HG02970 (cell line): ENCODE results near the gene GYPA.
"Not testable (repeated sequence)": the region's sequence is repeated elsewhere in the genome, so short reads cannot be mapped to it uniquely, and the experiment has no call there.

Source experiments
- ATAC-seq: cut with Tn5 transposase; IDR thresholded peaks from one replicate; pipeline ENCODE4 v1.9.1; 2021; ENCODE audit warnings: mild to moderate bottlenecking, moderate library complexity, moderate number of reproducible peaks; ENCODE audit not compliant: unreplicated experiment, low FRiP score

GYPA gene

DNA sequence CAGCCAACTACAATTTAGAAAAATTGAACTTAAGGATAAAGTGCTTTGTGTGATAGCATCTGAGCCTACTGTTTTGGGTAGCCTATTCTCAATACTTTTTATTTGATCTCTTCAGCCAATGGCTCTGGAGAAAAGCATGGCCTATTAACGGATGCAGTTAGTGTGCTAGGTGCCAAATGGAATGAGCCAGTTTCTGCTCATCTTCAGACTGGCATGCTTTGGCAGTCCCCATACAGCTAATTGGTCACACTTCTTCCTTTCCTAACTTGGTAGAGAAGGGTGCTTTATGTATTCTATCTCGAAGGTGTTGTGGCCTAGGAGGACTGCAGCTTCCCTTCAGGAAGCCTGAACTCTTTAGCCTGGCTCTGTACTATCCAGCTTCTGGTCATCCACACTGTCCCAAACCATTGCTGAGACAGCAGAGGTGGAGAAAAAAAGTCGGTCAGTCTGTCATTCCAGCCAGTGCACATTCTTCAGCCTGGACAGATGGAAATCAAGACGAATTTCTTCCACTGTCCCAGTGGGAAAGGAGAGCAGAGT, 11.1 kb downstream of the GYPA start:
- not testable (repeated sequence) for ATAC-seq

DNA sequence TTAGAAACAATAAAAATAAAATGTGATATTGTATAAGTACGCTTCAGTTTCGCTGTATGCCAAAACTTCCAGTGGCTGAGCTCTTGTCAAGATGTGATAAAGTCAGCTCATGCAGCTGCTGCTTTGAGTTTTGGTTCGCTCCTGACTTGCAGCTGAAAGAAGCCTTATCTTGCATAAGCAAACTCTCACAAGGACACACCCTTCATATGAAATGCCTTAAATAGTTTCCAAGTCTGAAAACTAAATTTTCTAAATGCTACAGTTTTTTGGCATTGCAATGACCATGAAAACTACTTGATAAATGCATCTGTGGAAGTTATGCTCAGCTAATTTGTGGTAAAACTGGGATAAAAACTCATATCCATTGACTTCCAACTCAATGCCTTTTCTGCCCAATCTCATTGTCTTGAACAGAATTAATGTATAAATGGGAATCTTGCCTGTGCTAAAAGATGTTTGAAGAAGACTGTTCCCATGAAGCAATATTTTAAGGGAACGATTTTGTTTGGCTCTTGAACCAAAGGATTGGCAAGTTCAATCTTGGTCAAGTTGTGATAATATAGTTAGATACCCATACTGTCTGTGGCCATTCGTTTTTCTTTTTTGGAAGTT, 11.7 kb downstream of the GYPA start:
- not testable (repeated sequence) for ATAC-seq

DNA sequence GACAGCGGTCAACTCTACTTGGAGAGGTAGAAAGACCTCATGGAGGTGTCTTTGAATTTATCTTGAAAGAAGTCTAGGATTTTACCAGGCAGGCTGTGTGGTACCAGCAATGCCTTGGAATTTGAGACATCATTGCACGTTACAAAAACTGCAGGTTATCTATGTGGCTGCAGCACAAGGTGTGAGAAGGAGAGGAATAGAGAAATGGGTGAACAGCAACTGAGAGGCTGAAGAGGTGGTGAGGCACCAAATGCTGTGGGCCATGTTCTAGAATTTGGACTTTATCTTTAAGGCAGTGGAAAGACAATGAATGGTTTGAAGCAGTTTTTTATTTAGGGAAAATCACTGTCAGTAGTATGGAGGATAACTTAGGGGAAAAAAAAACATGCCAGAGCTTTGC, 15.4 kb downstream of the GYPA start:
- ATAC-seq: not testable (repeated sequence)

DNA sequence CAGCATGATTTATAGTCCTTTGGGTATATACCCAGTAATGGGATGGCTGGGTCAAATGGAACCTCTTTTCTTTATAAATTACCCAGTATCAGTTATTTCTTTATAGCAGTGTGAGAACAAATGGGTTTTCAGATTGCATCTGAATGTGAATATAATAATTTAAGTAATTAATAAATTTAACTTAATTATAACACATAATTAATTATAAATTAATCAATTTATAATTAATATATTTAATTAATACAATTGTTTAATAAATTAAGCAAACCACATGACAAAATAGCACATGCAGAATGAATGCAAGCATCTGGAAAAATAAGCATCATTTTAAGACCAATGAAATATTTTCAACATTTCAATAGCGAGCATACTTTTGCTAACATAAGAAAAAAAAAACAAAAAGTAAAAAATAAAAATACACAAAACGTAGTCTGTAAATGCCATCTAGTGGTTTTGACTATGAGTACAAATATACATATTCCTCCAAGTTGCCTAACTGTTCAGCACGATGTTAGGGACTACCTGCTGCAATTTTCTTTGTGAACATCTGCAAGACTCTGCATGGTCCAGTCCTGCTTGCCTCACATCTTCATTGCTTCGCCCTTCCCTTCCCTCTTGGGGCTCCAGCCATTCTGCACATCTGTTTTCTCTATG, 16.4 kb downstream of the GYPA start:
- ATAC-seq: not testable (repeated sequence)

DNA sequence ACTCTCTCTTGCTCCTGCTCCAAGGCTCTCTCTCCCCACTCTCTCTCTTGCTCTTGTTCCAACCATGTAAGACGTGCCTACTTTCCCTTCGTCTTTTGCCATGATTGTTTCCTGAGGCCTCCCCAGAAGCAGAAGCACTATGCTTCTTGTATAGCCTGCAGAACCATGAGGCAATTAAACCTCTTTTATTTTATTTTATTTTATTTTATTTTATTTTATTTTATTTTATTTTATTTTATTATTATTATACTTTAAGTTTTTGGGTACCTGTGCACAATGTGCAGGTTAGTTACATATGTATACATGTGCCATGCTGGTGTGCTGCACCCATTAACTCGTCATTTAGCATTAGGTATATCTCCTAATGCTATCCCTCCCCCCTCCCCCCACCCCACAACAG, 17.2 kb downstream of the GYPA start:
- ATAC-seq: not testable (repeated sequence)

DNA sequence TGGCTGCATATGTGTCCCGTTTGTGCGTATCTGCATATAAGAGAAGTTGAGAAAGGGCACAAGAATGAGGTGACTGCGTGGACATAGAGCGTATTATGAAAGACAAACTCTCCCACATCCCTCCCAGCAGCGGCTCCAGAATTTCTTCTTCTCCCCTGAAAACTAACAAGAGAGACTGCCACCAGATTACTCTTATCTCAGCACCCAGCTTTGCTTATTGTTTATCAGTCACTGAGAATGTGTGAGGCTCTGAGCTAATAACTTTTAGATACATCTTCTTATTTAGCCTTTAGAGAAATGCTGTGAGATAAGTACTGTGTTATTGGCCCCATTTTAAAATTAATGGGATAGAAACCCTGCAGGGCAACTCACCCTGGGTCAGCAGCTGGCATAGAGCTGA, 20.8 kb downstream of the GYPA start:
- ATAC-seq: not testable (repeated sequence)

DNA sequence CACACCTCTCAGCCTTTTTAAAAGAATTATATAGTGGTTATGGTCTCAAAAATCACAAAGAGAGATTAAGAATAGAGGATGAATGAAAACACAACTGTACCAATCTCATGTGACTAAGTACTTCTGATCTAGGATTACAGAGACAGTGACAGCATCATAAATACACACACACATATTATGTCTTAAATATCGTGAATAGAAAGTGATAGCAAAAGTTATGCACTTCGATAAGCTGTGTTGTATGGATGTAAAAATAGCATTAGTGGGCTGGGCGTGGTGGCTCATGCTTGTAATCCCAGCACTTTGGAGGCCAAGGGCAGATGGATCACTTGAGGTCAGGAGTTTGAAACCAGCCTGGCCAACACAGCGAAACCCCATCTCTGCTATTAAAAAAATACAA, 25.0 kb downstream of the GYPA start:
- no peak for ATAC-seq

DNA sequence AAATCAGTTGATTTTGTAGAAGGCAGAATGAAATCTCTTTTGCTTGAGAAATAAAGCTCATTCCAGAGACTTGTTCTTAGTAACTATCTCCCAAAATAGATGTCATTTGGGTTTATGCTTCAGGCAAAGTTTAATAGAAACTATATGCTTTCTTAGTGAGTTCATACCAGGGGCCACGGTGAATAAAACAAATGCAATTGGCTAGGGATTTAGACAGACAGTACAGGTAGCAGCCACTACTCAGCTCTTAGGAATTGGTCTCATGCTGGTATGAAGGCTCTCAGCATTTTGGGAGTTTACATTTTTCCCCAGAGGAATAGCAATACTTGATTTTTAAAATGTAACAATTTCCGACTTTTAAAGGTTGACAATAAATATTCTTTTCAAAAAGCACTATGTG, 27.0 kb downstream of the GYPA start:
- no peak for ATAC-seq

DNA sequence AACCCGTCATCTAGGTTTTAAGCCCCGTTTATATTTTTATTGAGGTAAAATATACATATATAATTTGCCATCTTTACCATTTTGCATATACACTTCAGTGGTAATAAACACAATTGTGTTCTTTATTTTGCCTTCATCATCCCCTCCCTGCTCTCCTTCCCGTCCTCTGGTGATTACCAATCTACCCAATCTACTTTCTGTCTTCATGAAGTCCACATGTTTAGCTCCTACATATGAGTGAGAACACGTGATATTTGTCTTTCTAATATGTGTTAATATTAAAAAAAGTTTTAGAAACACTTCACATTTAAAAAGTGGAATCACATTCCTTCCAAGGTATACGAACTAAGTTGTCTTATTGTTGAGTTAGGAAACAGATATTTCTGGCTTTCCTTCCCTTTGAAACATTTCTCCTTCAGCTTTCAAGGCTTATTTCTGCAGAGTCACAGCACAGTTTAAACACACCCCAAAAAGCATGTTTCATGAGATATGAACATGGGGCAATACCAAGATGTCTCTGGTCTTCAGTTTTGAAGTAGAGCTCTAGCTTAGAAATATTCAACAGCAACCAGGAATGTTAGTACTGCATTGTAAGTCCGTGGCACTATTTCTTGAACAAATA, 35.9 kb downstream of the GYPA start:
- ATAC-seq: no peak

DNA sequence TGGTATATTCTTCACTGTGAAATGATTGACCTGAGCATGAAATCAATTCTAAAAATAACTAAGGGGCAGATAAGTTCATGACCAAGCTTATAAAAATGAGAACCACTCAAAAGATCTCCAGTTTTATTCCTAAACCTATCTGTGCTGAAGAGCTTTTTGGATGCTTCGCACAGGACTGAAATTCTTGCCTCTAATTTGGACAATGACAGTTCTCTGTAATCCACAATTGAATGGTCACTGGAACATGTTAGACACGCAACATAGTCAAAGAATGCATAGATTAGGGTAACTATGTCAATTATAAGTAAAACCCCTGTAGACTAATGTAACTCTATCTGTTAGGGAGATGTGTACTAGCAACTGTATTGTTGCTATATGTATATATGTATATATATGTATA, 42.7 kb downstream of the GYPA start:
- not testable (repeated sequence) for ATAC-seq

DNA sequence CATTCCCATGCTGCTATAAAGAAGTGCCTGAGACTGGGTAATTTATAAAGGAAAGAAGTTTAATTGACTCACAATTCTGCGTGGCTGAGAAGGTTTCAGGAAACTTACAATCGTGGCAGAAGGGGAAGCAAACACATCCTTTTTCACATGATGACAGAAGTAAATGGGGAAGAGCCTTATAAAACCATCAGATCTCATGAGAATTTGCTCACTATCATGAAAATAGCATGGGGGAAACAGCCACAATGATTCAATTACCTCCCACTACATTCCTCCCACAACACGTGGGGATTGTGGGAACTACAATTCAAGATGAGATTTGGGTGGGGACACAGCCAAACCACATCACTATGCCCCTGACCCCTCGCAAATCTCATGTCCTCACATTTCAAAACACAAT, 46.5 kb downstream of the GYPA start:
- not testable (repeated sequence) for ATAC-seq

DNA sequence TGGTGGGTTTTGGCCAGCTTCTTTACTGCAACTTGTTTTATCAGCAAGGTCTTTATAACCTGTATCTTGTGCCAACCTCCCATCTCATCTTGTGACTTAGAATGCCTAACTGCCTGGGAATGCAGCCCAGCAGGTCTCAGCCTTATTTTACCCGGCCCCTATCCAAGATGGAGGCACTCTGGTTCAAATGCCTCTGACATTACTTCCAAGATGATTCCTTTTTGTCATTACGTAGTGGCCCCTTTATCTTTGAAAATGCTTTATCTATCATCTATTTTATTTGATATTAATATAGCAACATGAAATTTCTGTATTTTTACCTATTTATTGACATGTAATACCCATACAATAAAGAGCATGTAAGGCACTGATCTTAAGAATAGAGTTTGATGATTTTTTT, 49.3 kb downstream of the GYPA start:
- ATAC-seq: not testable (repeated sequence)

DNA sequence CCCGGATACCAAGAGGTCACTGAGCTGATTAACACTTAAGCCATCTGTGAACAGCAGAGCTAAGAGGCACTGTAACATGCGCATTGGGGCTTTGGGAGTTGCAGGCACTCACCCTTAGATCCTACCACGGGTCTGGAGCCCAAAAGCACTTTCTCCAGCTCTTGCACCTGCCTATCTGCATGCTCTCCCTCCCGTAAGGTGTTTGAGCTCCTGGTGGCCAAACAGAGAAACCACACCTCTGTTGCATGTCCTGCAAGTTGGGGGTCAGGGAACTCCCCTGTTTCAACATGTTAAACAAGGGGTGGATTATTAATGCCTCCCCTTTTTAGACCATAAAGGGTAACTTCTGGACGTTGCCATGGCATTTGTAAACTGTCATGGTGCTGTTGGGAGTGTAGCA, 49.8 kb downstream of the GYPA start:
- ATAC-seq: no peak

DNA sequence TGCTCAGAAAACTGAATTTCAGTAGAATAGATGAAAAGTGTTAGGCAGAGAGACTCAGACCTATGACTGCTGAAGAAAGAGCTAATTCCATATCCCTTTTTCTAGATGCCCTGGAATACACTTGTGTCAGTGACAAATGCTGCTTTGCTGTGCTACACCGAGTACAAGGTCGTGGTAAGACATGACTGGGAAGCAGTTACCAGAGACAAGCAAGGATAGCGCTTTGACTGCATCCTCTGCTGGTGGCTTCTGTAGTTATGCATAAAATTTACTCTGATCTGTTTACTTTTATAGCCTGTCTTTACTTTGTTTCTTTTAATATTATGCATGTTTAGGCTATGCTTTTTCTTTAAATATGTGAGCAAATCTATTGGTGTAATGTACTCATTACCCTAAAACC, 58.5 kb downstream of the GYPA start:
- ATAC-seq: not testable (repeated sequence)

DNA sequence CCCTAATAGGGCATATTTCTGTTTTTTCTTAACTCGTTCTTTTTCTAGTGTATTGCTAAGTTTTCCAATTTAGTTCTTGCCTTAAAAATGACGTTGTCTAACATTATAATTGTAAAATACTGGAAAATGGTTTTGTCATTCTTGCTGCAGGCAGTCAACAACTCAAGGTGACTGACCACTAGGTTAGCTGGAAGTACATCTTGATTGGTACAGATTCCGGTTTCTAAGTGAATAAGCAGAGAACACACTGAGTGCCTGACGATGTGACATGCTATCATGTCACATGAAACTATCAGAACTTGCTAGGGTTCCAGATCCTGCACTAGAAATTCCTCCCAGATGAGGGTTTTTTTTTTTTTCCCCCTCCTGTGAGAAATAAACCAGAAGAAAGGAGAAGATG, 60.4 kb downstream of the GYPA start:
- ATAC-seq: not testable (repeated sequence)

DNA sequence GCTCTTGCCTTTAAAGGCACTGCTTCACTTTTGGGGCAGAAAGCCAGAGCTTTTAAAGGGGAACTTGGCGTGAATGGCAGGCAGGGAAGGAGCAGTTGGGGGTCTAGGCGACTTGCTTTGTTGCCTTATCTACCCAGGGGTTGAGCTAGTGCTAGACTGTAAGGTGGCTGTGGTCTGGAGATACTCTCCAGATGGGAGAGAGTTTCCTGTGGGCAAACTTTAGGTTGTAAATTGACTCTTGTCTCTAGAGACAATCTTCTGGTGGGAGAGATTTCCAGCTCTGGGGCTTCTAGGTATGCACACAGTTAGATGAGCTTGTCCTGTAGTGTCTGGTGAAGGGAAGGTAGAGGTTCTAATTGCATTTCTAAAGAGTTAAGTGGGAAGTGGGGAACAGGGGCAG, 61.8 kb downstream of the GYPA start:
- not testable (repeated sequence) for ATAC-seq

DNA sequence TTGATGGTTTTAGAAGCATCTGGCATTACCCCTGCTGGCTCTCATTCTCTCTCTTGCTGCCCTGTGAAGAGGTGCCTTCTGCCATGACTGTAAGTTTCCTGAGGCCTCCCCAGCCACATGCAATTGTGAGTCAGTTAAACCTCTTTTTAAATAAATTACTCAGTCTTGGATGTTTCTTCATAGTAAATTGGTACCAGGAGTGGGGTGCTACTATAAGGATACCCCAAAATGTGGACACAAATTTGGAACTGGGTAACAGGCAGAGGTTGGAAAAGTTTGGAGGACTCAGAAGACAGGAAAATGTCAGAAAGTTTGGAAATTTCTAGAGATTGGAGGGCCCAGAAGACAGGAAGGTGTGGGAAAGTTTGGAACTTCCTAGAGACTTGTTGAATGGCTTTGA, 79.0 kb downstream of the GYPA start:
- ATAC-seq: not testable (repeated sequence)

DNA sequence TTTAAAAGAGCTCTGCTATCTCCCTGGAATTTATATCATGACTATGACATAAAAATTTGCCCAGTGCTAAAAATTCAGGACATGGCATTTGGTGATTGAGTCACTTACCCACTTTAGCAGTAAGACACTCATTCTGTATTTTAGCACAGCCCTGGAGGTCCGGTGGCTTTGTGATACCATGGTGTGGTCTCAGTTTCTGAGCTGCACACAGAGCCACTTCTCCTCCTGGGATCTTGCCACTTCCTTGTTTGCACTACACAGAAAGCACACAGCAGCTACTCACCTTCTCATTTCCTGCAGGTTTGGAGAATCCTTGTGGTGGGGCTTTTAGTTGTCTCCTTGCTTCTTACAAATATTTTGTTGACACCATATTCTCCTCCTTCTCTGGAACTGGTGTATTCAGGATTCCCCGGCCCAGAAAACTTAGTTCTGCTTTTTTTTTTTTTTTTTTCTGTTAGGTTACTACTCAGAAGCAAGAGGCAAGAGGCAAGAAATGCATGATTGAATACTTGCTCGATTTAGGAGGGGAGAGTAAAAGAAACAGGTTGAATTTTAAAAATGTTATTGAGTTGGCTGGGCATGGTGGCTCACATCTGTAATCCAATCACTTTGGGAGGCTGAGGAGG, 80.2 kb downstream of the GYPA start:
- not testable (repeated sequence) for ATAC-seq
